ENCODE data around the gene ZP2.

Gene ZP2

DNA sequence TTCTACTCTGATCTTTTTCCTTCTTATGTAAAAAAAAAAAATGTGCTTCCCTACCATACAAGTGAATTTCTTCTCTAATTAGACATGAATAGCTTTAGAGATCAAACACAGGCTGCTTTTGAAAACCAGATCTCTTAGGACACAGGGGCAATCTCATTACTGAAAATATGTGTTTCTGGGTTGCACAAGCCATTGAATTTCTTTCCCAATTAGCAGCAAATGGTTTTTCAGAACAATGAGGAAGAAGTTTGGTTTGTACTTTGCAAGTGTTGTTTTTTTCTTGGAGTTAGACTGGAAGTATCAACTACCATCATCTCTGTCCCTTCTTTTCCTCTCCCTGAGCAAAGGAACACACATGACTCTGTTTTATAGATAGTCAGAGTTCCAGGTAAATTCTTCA, 16.5 kb upstream of the ZP2 start:
- TF ChIP-seq CTCF (IDR thresholded peaks at IDR 0.05; ENCODE audit: borderline replicate concordance, insufficient read depth, low read depth, low read length) = no peak
- H3K4me3 ChIP-seq (ENCODE audit: low read depth, low read length) = no peak overlapping the region

- H3K4me3 ChIP-seq (ENCODE audit: low read depth, low read length) = no peak overlapping the region
- TF ChIP-seq CTCF (IDR thresholded peaks at IDR 0.05; ENCODE audit: borderline replicate concordance, insufficient read depth, low read depth, low read length) = no peak
These were observed 15.4 kb upstream of the ZP2 start for GRCh38 chr16:21226749-21227148.

- H3K4me3 ChIP-seq (ENCODE audit: low read depth, low read length) = no peak overlapping the region
- no peak for TF ChIP-seq CTCF (IDR thresholded peaks at IDR 0.05; ENCODE audit: borderline replicate concordance, insufficient read depth, low read depth, low read length)
These were observed 13.4 kb upstream of the ZP2 start for GRCh38 chr16:21224800-21225199.

DNA sequence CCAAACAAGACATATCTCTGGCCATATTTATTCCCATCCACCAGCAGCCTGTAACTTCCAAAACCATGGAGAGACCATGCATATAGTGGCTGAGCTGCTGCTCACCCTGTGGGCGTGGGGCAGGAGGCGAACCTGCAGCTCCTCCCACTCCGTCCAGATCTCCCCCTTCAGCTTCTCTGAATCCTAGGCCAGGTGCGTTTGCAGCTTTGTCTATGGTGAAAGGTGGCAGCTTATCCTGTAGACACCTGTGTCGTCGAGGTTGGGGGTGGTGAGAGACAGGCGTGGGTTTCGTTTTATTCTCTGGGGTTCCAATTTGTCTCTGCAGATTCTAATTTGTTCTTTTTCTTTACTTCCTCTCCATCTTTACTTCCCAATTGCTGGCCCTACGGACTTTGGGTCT, 12.4 kb upstream of the ZP2 start:
- no peak for TF ChIP-seq CTCF (IDR thresholded peaks at IDR 0.05; ENCODE audit: borderline replicate concordance, insufficient read depth, low read depth, low read length)
- no peak overlapping the region for H3K4me3 ChIP-seq (ENCODE audit: low read depth, low read length)

DNA sequence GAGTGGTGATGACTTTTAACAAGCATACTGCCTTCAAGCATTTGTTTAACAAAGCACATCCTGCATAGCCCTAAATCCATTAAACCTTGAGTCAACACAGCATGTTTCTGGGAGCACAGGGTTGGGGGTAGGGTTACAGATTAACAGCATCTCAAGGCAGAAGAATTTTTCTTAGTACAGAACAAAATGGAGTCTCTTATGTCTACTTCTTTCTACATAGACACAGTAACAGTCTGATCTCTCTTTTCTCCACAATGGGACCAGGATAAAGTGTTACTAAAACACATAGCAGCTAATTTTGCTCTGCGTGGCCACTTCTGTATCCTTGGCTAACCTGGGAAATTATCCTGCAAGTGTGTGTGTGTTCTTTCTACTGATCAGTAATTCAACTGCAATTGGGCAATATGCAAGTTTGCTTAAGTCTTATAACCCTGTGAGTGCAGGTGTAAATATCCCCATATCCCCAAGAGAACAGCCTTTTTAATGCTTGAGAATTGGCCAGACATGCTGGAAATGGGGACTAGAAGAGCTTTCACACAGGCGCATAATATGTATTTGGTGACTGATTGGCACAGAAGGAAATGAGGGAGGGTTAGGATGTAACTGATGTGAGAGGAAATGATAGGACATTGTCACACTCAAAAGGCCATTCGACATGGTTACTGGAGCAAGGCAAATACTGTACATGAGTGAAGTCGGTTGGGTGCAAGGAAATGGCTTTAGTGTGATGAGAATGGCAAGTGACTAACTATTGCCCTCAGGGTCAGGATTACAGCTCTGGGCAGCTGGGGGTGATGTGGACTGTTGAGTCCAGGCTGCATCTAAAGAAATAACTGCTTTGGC, 11.3 kb upstream of the ZP2 start:
- H3K4me3 ChIP-seq (ENCODE audit: low read depth, low read length) = no peak overlapping the region
- no peak for TF ChIP-seq CTCF (IDR thresholded peaks at IDR 0.05; ENCODE audit: borderline replicate concordance, insufficient read depth, low read depth, low read length)

GRCh38 chr16:21219551-21219950, 8.2 kb upstream of the ZP2 start:
- TF ChIP-seq CTCF (IDR thresholded peaks at IDR 0.05; ENCODE audit: borderline replicate concordance, insufficient read depth, low read depth, low read length) = no peak

GRCh38 chr16:21218153-21218552, 6.8 kb upstream of the ZP2 start:
- H3K4me3 ChIP-seq (ENCODE audit: low read depth, low read length) = no peak overlapping the region
- no peak for TF ChIP-seq CTCF (IDR thresholded peaks at IDR 0.05; ENCODE audit: borderline replicate concordance, insufficient read depth, low read depth, low read length)

More at GRCh38 chr16:21219551-21219950, 8.2 kb upstream of the ZP2 start:
- no peak overlapping the region for H3K4me3 ChIP-seq (ENCODE audit: low read depth, low read length)
